Measurements from ENCODE around the gene C12orf76. TPM values are rescaled to one million over a fixed set of nuclear protein-coding genes. Genes with fewer than 3 reads are reported as not detected.
A peak's percentile ranks its signal among the peaks of the same experiment; 100 is the strongest.

The C12orf76 gene
- total and polyA plus RNA-seq, 2 of the 13 experiments (the other 11 are each of a cell fraction or from before 2014, with no cell fraction given): 15.8 to 38.4 TPM

DNA sequence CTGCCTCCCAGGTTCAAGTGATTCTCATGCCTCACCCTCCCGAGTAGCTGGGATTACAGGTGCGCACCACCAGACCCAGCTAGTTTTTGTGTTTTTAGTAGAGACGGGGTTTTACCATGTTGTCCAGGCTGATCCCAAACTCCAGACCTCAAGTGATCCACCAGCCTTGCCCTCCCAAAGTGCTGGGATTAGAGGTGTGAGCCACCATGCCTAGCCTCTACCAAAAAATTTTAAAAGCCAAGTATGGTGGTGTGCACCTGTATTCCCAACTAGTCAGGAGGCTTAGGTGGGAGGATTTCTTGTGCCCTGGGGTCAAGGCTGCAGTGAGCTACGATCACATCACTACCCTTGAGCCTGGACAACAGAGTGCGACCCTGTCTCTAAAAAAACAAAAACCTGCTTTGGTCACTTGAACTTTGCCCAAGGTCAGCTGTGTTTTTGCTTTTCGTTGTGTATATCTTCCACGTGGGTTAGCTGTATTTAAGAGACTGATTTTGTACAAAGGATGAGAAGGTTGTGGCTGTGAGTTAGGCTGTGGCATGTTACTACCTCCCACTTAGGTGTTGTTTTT is 12.7 kb downstream of the C12orf76 start (continued):
- TF ChIP-seq ZFAT (CRISPR knock-in tag; conservative IDR thresholded peaks at IDR 0.05) (no peak), ZEB1 (IDR thresholded peaks at IDR 0.05; ENCODE audit: insufficient replicate concordance, low read depth) (no peak), ZNF605 (CRISPR knock-in tag; IDR thresholded peaks at IDR 0.05) (peak; percentile 63; the same call in 1 of the 2 replicates), CAMTA2 (CRISPR knock-in tag; IDR thresholded peaks at IDR 0.05; ENCODE audit: borderline replicate concordance) (no peak), ARNTL (CRISPR knock-in tag; IDR thresholded peaks at IDR 0.05) (no peak), ZNF33A (CRISPR knock-in tag; IDR thresholded peaks at IDR 0.05; ENCODE audit: borderline replicate concordance) (no peak), TCF12 (IDR thresholded peaks at IDR 0.05) (no peak), TCF12 (CRISPR knock-in tag; IDR thresholded peaks at IDR 0.05) (no peak), ARHGAP35 (CRISPR knock-in tag; IDR thresholded peaks at IDR 0.05; ENCODE audit: borderline replicate concordance) (no peak), ZNF468 (CRISPR knock-in tag; IDR thresholded peaks at IDR 0.05) (no peak), KDM6A (CRISPR knock-in tag; IDR thresholded peaks at IDR 0.05; ENCODE audit: low read depth) (peak; percentile 70; the same call in 1 of the 2 replicates), ZNF589 (CRISPR knock-in tag; conservative IDR thresholded peaks at IDR 0.05) (no peak), SIN3A (IDR thresholded peaks at IDR 0.05; ENCODE audit: borderline replicate concordance, low read depth, low read length) (no peak), RCOR2 (CRISPR knock-in tag; IDR thresholded peaks at IDR 0.05) (peak; percentile 60), GATA4 (IDR thresholded peaks at IDR 0.05; ENCODE audit: borderline replicate concordance, low read depth) (no peak), ZNF136 (CRISPR knock-in tag; IDR thresholded peaks at IDR 0.05; ENCODE audit: low read depth) (no peak), ZC3H4 (CRISPR knock-in tag; IDR thresholded peaks at IDR 0.05; ENCODE audit: borderline replicate concordance) (no peak), MZF1 (CRISPR knock-in tag; IDR thresholded peaks at IDR 0.05; ENCODE audit: borderline replicate concordance) (0 out of 2 replicates have a peak, but pooled peaks have one; percentile 45)
- TF ChIP-seq, protein P1, sequence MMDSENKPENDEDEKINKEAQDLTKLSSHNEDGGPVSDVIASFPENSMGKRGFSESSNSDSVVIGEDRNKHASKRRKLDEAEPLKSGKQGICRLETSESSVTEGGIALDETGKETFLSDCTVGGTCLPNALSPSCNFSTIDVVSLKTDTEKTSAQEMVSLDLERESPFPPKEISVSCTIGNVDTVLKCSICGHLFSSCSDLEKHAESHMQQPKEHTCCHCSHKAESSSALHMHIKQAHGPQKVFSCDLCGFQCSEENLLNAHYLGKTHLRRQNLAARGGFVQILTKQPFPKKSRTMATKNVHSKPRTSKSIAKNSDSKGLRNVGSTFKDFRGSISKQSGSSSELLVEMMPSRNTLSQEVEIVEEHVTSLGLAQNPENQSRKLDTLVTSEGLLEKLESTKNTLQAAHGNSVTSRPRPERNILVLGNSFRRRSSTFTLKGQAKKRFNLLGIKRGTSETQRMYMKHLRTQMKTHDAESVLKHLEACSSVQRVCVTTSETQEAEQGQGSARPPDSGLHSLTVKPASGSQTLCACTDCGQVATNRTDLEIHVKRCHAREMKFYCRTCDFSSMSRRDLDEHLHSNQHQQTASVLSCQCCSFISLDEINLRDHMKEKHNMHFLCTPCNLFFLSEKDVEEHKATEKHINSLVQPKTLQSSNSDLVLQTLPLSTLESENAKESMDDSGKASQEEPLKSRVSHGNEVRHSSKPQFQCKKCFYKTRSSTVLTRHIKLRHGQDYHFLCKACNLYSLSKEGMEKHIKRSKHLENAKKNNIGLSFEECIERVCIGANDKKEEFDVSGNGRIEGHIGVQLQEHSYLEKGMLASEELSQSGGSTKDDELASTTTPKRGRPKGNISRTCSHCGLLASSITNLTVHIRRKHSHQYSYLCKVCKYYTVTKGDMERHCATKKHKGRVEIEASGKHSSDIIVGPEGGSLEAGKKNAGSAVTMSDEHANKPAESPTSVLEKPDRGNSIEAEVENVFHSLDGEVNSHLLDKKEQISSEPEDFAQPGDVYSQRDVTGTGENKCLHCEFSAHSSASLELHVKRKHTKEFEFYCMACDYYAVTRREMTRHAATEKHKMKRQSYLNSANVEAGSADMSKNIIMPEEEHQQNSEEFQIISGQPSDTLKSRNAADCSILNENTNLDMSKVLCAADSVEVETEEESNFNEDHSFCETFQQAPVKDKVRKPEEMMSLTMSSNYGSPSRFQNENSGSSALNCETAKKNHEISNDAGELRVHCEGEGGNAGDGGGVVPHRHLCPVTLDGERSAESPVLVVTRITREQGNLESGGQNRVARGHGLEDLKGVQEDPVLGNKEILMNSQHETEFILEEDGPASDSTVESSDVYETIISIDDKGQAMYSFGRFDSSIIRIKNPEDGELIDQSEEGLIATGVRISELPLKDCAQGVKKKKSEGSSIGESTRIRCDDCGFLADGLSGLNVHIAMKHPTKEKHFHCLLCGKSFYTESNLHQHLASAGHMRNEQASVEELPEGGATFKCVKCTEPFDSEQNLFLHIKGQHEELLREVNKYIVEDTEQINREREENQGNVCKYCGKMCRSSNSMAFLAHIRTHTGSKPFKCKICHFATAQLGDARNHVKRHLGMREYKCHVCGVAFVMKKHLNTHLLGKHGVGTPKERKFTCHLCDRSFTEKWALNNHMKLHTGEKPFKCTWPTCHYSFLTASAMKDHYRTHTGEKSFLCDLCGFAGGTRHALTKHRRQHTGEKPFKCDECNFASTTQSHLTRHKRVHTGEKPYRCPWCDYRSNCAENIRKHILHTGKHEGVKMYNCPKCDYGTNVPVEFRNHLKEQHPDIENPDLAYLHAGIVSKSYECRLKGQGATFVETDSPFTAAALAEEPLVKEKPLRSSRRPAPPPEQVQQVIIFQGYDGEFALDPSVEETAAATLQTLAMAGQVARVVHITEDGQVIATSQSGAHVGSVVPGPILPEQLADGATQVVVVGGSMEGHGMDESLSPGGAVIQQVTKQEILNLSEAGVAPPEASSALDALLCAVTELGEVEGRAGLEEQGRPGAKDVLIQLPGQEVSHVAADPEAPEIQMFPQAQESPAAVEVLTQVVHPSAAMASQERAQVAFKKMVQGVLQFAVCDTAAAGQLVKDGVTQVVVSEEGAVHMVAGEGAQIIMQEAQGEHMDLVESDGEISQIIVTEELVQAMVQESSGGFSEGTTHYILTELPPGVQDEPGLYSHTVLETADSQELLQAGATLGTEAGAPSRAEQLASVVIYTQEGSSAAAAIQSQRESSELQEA (CRISPR knock-in tag; IDR thresholded peaks at IDR 0.05; ENCODE audit: not compliant biosample characterization): no peak
- TF ChIP-seq, protein P2, sequence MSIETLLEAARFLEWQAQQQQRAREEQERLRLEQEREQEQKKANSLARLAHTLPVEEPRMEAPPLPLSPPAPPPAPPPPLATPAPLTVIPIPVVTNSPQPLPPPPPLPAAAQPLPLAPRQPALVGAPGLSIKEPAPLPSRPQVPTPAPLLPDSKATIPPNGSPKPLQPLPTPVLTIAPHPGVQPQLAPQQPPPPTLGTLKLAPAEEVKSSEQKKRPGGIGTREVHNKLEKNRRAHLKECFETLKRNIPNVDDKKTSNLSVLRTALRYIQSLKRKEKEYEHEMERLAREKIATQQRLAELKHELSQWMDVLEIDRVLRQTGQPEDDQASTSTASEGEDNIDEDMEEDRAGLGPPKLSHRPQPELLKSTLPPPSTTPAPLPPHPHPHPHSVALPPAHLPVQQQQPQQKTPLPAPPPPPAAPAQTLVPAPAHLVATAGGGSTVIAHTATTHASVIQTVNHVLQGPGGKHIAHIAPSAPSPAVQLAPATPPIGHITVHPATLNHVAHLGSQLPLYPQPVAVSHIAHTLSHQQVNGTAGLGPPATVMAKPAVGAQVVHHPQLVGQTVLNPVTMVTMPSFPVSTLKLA (IDR thresholded peaks at IDR 0.05): peak; percentile 87

Data from HepG2 (cell line).